ENCODE measurements around the gene CEP57.

DNA sequence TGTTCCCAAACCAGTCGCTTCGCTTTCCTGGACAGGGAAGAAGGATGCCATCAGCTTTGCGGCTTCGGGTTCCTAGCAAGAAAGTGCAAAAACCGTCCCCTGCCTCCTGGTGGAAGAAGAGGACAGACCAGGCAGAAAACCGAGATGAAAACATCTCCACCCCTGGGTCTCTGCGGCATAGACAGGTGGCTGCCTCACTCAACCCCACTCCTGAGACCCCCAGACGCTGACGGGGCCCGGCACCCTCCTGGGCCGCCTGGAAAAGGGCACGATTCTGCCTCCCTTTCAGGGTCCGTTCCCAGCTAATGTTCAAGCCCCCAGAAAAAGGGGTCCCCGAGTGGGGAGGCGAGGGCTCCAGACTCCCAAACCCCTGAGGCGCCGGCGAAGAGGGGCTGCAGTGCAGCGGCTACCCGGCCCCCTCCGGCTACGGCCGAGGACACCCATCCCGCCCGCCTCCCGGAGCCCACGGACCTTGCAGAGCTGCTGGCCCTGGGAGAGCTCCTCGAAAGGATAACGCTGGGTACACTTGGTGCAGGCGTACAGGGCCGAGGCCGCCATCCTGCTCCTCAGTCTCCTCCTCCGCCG is 1.3 kb upstream of the CEP57 start:
- TF ChIP-seq, protein P1, sequence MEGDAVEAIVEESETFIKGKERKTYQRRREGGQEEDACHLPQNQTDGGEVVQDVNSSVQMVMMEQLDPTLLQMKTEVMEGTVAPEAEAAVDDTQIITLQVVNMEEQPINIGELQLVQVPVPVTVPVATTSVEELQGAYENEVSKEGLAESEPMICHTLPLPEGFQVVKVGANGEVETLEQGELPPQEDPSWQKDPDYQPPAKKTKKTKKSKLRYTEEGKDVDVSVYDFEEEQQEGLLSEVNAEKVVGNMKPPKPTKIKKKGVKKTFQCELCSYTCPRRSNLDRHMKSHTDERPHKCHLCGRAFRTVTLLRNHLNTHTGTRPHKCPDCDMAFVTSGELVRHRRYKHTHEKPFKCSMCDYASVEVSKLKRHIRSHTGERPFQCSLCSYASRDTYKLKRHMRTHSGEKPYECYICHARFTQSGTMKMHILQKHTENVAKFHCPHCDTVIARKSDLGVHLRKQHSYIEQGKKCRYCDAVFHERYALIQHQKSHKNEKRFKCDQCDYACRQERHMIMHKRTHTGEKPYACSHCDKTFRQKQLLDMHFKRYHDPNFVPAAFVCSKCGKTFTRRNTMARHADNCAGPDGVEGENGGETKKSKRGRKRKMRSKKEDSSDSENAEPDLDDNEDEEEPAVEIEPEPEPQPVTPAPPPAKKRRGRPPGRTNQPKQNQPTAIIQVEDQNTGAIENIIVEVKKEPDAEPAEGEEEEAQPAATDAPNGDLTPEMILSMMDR (conservative IDR thresholded peaks at IDR 0.05; ENCODE audit: low read depth, low read length): peak; percentile 48
- TF ChIP-seq EZH2 (IDR thresholded peaks at IDR 0.05; ENCODE audit: borderline replicate concordance, low read depth, low read length, poor library complexity, severe bottlenecking): no peak

Data from A673 (cell line).